ENCODE measurements around the gene R3HDM4. TPM values are rescaled to one million over a fixed set of nuclear protein-coding genes. Genes with fewer than 3 reads are reported as not detected.

Gene R3HDM4
- total and polyA plus RNA-seq, 9 of the 15 experiments (the other 6 are each of a cell fraction or from before 2014, with no cell fraction given), result 3.2 to 154 (median 59.0) TPM

DNA sequence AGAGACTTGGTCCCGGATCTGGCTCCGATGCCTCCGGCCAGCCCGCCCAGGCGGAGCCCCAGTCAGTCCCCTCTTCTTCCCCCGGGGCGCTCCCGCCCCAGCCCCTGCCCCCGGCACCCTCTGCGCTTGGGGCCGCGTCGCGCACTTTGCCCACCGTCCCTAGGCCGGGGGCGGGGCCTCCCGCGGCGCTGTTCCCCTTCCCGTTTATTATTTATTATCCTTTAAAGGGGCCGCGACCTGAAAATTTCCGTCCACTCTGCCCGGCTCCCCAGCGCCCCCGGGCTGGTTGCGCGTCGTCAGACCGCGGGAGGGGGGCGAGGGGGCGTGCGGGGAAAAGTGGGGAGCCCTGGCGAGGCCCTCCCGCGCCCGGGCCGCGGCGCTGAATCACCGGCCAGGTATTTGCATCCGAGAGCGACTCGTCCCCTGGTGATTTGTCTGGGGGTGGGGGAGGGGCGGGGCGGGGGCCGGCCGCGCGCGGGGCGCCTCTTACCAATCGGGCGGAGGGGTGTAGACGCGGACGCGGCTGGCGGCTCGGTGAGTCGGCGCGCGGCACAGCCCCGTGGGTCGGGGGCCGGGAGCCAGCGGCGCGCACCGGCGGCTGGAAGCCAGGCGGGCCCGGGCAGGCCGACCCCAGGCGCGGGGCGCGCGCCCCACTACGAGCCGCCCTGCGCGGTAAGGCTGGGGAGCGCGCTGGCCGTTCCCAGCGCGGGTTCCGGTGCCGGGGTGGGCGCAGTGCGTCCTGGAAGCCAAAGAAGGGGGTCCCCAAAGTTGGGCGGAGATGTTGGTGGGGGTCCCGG, 12.7 kb upstream of the R3HDM4 start, which contains the start of gene ARID3A (continued):
- TF ChIP-seq KDM5B (IDR thresholded peaks at IDR 0.05; ENCODE audit: insufficient replicate concordance, low read depth, low read length), result no peak
- no peak for TF ChIP-seq CBFB (CRISPR knock-in tag; IDR thresholded peaks at IDR 0.05)
- peak; percentile 42; the same call in 1 of the 2 replicates for TF ChIP-seq ETV1 (tag; conservative IDR thresholded peaks at IDR 0.05; ENCODE audit: low read depth)
- TF ChIP-seq, protein P1, sequence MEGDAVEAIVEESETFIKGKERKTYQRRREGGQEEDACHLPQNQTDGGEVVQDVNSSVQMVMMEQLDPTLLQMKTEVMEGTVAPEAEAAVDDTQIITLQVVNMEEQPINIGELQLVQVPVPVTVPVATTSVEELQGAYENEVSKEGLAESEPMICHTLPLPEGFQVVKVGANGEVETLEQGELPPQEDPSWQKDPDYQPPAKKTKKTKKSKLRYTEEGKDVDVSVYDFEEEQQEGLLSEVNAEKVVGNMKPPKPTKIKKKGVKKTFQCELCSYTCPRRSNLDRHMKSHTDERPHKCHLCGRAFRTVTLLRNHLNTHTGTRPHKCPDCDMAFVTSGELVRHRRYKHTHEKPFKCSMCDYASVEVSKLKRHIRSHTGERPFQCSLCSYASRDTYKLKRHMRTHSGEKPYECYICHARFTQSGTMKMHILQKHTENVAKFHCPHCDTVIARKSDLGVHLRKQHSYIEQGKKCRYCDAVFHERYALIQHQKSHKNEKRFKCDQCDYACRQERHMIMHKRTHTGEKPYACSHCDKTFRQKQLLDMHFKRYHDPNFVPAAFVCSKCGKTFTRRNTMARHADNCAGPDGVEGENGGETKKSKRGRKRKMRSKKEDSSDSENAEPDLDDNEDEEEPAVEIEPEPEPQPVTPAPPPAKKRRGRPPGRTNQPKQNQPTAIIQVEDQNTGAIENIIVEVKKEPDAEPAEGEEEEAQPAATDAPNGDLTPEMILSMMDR (IDR thresholded peaks at IDR 0.05 in 2 of 3, conservative IDR thresholded peaks at IDR 0.05 in 1 of 3; ENCODE audit: insufficient read depth in 2 of 3, low read depth in 1 of 3, low read length in 3 of 3), result no peak
- TF ChIP-seq, protein P2, sequence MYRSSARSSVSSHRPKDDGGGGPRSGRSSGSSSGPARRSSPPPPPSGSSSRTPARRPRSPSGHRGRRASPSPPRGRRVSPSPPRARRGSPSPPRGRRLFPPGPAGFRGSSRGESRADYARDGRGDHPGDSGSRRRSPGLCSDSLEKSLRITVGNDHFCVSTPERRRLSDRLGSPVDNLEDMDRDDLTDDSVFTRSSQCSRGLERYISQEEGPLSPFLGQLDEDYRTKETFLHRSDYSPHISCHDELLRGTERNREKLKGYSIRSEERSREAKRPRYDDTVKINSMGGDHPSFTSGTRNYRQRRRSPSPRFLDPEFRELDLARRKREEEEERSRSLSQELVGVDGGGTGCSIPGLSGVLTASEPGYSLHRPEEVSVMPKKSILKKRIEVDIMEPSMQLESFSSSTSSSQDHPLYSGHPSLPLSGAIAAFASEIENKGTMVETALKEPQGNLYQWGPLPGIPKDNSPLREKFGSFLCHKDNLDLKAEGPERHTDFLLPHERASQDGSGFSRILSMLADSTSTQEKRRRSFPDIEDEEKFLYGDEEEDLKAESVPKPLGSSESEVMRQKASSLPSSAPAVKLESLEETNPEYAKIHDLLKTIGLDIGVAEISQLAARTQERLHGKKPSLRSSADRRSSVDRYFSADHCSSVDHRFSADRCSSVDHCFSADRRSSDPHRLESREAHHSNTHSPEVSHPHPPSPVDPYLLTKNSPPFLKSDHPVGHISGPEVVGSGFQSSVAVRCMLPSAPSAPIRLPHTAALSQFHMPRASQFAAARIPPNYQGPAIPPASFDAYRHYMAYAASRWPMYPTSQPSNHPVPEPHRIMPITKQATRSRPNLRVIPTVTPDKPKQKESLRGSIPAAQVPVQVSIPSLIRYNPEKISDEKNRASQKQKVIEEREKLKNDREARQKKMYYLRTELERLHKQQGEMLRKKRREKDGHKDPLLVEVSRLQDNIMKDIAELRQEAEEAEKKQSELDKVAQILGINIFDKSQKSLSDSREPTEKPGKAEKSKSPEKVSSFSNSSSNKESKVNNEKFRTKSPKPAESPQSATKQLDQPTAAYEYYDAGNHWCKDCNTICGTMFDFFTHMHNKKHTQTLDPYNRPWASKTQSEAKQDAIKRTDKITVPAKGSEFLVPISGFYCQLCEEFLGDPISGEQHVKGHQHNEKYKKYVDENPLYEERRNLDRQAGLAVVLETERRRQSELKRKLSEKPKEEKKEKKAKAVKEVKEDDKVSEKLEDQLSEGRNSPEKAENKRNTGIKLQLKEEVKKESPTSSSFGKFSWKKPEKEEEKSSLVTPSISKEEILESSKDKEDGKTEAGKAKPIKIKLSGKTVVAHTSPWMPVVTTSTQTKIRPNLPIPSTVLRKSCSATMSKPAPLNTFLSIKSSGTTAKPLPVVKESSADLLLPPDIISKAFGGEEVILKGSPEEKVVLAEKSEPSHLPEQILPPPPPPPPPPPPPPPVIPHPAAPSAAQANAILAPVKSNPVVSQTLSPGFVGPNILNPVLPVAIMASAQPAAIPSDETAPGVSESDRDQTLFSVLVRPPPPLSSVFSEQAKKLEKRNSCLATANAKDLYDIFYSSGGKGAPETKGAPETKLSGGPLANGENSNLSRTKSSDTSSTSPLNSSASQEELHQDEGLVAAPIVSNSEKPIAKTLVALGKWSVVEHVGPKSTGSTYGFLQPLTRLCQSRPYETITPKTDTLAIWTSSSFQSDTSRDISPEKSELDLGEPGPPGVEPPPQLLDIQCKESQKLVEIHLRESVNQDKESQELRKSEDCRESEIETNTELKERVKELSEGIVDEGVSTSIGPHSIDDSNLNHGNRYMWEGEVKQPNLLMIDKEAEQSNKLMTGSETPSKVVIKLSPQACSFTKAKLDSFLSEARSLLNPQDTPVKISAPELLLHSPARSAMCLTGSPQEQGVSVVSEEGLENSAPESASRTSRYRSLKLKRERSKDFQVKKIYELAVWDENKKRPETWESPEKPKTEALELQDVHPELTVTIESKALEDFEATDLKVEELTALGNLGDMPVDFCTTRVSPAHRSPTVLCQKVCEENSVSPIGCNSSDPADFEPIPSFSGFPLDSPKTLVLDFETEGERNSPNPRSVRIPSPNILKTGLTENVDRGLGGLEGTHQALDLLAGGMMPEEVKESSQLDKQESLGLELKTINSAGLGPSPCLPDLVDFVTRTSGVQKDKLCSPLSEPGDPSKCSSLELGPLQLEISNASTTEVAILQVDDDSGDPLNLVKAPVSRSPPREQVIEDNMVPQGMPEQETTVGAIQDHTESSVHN (IDR thresholded peaks at IDR 0.05; ENCODE audit: borderline replicate concordance in 1 of 2, low read depth in 1 of 2), result no peak
- TF ChIP-seq ZNF41 (CRISPR knock-in tag; conservative IDR thresholded peaks at IDR 0.05), result no peak
- no peak; a peak in 1 of 4 replicates for TF ChIP-seq TRIM24 (IDR thresholded peaks at IDR 0.05)
- TF ChIP-seq GTF2A2 (tag; IDR thresholded peaks at IDR 0.05), result no peak
- TF ChIP-seq, protein P3, sequence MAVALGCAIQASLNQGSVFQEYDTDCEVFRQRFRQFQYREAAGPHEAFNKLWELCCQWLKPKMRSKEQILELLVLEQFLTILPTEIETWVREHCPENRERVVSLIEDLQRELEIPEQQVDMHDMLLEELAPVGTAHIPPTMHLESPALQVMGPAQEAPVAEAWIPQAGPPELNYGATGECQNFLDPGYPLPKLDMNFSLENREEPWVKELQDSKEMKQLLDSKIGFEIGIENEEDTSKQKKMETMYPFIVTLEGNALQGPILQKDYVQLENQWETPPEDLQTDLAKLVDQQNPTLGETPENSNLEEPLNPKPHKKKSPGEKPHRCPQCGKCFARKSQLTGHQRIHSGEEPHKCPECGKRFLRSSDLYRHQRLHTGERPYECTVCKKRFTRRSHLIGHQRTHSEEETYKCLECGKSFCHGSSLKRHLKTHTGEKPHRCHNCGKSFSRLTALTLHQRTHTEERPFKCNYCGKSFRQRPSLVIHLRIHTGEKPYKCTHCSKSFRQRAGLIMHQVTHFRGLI (CRISPR knock-in tag; IDR thresholded peaks at IDR 0.05), result no peak
- 0 out of 4 replicates have a peak, but pooled peaks of 1 of the 2 experiments have one; percentile 10 for TF ChIP-seq NONO (IDR thresholded peaks at IDR 0.05; ENCODE audit: low read depth in 2 of 2, low read length in 1 of 2)
- TF ChIP-seq, protein P4, sequence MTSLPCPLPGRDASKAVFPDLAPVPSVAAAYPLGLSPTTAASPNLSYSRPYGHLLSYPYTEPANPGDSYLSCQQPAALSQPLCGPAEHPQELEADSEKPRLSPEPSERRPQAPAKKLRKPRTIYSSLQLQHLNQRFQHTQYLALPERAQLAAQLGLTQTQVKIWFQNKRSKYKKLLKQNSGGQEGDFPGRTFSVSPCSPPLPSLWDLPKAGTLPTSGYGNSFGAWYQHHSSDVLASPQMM (CRISPR knock-in tag; IDR thresholded peaks at IDR 0.05), result no peak
- TF ChIP-seq GATAD2B (IDR thresholded peaks at IDR 0.05; ENCODE audit: borderline replicate concordance), result peak; percentile 78; the same call in 1 of the 2 replicates
- TF ChIP-seq HNRNPLL (IDR thresholded peaks at IDR 0.05; ENCODE audit: low read depth, low read length, poor library complexity, severe bottlenecking), result no peak
- TF ChIP-seq CEBPB (tag; IDR thresholded peaks at IDR 0.05), result no peak

Data from K562 (cell line).